ENCODE results near the gene KNOP1.
"Not testable (repeated sequence)": the region's sequence is repeated elsewhere in the genome, so short reads cannot be mapped to it uniquely, and the experiment has no call there.

KNOP1 gene

GRCh38 chr16:19679281-19679680, 38.7 kb downstream of the KNOP1 start:
- not testable (repeated sequence) for DNase-seq

- DNase-seq = no peak
These were observed 39.2 kb downstream of the KNOP1 start for GRCh38 chr16:19678804-19679203.

- no peak for DNase-seq
These were observed 40.6 kb downstream of the KNOP1 start for GRCh38 chr16:19677402-19677801.

- DNase-seq = no peak
These were observed 43.5 kb downstream of the KNOP1 start for GRCh38 chr16:19674485-19674884.

- DNase-seq = no peak
These were observed 45.6 kb downstream of the KNOP1 start for GRCh38 chr16:19672378-19672777.

- no peak for DNase-seq
These were observed 51.5 kb downstream of the KNOP1 start for GRCh38 chr16:19666477-19666876.

- DNase-seq = not testable (repeated sequence)
These were observed 52.7 kb downstream of the KNOP1 start for GRCh38 chr16:19665313-19665712.

- no peak for DNase-seq
These were observed 53.9 kb downstream of the KNOP1 start for GRCh38 chr16:19664166-19664565.

- no peak for DNase-seq
These were observed 55.7 kb downstream of the KNOP1 start for GRCh38 chr16:19662351-19662750.

- no peak for DNase-seq
These were observed 57.6 kb downstream of the KNOP1 start for GRCh38 chr16:19660432-19660831.

GRCh38 chr16:19659554-19659953, 58.5 kb downstream of the KNOP1 start:
- DNase-seq = no peak

GRCh38 chr16:19657831-19658230, 60.2 kb downstream of the KNOP1 start:
- no peak for DNase-seq

GRCh38 chr16:19655242-19655777, 62.7 kb downstream of the KNOP1 start:
- DNase-seq = no peak

GRCh38 chr16:19654147-19654546, 63.9 kb downstream of the KNOP1 start:
- no peak for DNase-seq

Measured in activated naive CD4-positive, alpha-beta T cell treated with Interleukin-2 at 50 U/mL for 16 hours (primary cell).